ENCODE measurements around the gene KCNA10.

DNA sequence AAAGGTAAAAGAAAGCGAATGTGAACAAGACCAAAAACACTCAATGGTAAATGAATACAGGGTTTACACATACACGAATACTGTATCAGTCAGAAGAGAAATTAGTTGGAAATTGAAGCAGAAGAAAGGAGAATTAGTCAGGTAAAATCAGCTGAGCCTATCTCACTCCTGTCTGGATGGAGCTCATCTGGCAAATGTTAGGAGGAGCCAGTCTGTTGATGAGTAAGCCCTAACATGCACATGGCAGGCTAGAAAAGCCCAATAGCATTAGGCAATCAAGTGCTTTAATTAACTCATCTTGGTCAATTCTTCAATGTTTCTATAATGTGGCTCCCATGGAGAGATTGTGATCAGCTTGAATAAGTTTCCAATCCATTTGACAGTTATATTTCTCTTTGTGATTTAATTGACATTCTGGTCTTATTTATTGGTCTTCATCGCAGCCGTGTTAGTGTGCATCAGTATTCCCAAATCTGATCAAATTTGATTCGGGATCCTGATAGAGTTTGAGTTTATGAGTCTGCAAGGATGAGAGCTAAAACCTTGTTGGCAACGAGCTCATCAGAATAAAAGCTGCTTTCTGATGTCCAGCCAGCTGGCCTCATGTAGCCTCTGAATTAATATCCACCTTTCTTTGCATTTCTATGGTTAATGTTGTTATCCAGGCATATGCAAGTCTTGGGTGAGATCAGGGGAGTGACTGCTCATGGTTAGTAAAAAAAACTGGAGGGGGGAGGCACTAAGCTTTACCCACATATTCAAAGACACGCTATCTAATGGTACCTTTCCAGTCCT, 22.1 kb upstream of the KCNA10 start:
- TF ChIP-seq, protein P1, sequence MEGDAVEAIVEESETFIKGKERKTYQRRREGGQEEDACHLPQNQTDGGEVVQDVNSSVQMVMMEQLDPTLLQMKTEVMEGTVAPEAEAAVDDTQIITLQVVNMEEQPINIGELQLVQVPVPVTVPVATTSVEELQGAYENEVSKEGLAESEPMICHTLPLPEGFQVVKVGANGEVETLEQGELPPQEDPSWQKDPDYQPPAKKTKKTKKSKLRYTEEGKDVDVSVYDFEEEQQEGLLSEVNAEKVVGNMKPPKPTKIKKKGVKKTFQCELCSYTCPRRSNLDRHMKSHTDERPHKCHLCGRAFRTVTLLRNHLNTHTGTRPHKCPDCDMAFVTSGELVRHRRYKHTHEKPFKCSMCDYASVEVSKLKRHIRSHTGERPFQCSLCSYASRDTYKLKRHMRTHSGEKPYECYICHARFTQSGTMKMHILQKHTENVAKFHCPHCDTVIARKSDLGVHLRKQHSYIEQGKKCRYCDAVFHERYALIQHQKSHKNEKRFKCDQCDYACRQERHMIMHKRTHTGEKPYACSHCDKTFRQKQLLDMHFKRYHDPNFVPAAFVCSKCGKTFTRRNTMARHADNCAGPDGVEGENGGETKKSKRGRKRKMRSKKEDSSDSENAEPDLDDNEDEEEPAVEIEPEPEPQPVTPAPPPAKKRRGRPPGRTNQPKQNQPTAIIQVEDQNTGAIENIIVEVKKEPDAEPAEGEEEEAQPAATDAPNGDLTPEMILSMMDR (IDR thresholded peaks at IDR 0.05; ENCODE audit: insufficient read depth, low read length), result no peak
- no peak for TF ChIP-seq GABPA (IDR thresholded peaks at IDR 0.05; ENCODE audit: low read depth)
- TF ChIP-seq, protein P2, sequence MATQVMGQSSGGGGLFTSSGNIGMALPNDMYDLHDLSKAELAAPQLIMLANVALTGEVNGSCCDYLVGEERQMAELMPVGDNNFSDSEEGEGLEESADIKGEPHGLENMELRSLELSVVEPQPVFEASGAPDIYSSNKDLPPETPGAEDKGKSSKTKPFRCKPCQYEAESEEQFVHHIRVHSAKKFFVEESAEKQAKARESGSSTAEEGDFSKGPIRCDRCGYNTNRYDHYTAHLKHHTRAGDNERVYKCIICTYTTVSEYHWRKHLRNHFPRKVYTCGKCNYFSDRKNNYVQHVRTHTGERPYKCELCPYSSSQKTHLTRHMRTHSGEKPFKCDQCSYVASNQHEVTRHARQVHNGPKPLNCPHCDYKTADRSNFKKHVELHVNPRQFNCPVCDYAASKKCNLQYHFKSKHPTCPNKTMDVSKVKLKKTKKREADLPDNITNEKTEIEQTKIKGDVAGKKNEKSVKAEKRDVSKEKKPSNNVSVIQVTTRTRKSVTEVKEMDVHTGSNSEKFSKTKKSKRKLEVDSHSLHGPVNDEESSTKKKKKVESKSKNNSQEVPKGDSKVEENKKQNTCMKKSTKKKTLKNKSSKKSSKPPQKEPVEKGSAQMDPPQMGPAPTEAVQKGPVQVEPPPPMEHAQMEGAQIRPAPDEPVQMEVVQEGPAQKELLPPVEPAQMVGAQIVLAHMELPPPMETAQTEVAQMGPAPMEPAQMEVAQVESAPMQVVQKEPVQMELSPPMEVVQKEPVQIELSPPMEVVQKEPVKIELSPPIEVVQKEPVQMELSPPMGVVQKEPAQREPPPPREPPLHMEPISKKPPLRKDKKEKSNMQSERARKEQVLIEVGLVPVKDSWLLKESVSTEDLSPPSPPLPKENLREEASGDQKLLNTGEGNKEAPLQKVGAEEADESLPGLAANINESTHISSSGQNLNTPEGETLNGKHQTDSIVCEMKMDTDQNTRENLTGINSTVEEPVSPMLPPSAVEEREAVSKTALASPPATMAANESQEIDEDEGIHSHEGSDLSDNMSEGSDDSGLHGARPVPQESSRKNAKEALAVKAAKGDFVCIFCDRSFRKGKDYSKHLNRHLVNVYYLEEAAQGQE (IDR thresholded peaks at IDR 0.05; ENCODE audit: insufficient replicate concordance, low read depth), result no peak
- no peak for TF ChIP-seq POLR2AphosphoS5 (IDR thresholded peaks at IDR 0.05; ENCODE audit: low read depth)
- TF ChIP-seq SPI1 (IDR thresholded peaks at IDR 0.05; ENCODE audit: borderline replicate concordance, low read depth), result no peak

Measured in HL-60 (cell line).